Measurements from ENCODE around the gene ARMC5.
"Not testable (repeated sequence)": the region's sequence is repeated elsewhere in the genome, so short reads cannot be mapped to it uniquely, and the experiment has no call there.

The ARMC5 gene

GRCh38 chr16:31501226-31501965 is 42.1 kb downstream of the ARMC5 start:
- no peak for DNase-seq (ENCODE audit: low read depth)

GRCh38 chr16:31501966-31502348 is 42.7 kb downstream of the ARMC5 start:
- DNase-seq (ENCODE audit: low read depth): no peak

- DNase-seq (ENCODE audit: low read depth): peak; percentile 41
Measured at GRCh38 chr16:31502981-31503380, 43.7 kb downstream of the ARMC5 start.

- not testable (repeated sequence) for DNase-seq (ENCODE audit: low read depth)
Measured at GRCh38 chr16:31503555-31503954, 44.3 kb downstream of the ARMC5 start.

- no peak for DNase-seq (ENCODE audit: low read depth)
Measured at GRCh38 chr16:31504159-31504558, 44.9 kb downstream of the ARMC5 start.

- DNase-seq (ENCODE audit: low read depth): no peak
Measured at GRCh38 chr16:31505483-31505882, 46.2 kb downstream of the ARMC5 start.

- DNase-seq (ENCODE audit: low read depth): no peak
Measured at GRCh38 chr16:31507617-31507928, 48.3 kb downstream of the ARMC5 start.

- peak; percentile 77 for DNase-seq (ENCODE audit: low read depth)
Measured at GRCh38 chr16:31507929-31508705, 48.8 kb downstream of the ARMC5 start, which contains the start of gene RUSF1. Gene RUSF1 (minus strand): TSS chr16:31508391. CDS start chr16:31508373, 18 bp downstream.

- no peak for DNase-seq (ENCODE audit: low read depth)
Measured at GRCh38 chr16:31508706-31509195, 49.5 kb downstream of the ARMC5 start.

GRCh38 chr16:31513126-31513525 is 53.8 kb downstream of the ARMC5 start:
- DNase-seq (ENCODE audit: low read depth): peak; percentile 30

GRCh38 chr16:31513884-31514283 is 54.6 kb downstream of the ARMC5 start:
- DNase-seq (ENCODE audit: low read depth): no peak
